Smooth muscle cell of the pulmonary artery (primary cell): ENCODE data around the gene CGGBP1. TPM values are rescaled to one million over a fixed set of nuclear protein-coding genes. Genes with fewer than 3 reads are reported as not detected.

Experiments
- total RNA-seq: library from RNA; depleted of rRNA; stranded (reverse); fragments of >200 nt; gene quantifications from 2 replicates; pipeline ENCODE4 v1.2.3, GENCODE V29; 2014

The CGGBP1 gene, protein sequence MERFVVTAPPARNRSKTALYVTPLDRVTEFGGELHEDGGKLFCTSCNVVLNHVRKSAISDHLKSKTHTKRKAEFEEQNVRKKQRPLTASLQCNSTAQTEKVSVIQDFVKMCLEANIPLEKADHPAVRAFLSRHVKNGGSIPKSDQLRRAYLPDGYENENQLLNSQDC
- 59.3 and 79.3 TPM in 2 replicates for total RNA-seq

GRCh38 chr3:88058581-88059379, at the start of gene CGGBP1, which contains the start of gene ZNF654:
CGGBP1 (minus strand) TSS chr3:88059005; CDS start chr3:88055976, 3,029 bp downstream.
ZNF654 (plus strand) TSS chr3:88059255; CDS start chr3:88059320, 65 bp downstream.

Other genes starting within 250 kb of the CGGBP1 start
- gene ZNF654, start 250 bp upstream of the CGGBP1 start, total RNA-seq: 20.1 and 38.5 TPM in 2 replicates
- 19.0 and 26.7 TPM in 2 replicates for gene C3orf38, start 91.0 kb upstream of the CGGBP1 start, total RNA-seq